IPS-18a (cell line): ENCODE data around the gene FRMD3.

Experiments
- H3K27ac ChIP-seq: one replicate; pipeline ENCODE4 v1.5.1; 2013; ENCODE audit warnings: low read length
- H3K27me3 ChIP-seq: one replicate; pipeline ENCODE4 v1.6.1; 2013; ENCODE audit warnings: mild to moderate bottlenecking, low read length; ENCODE audit not compliant: control insufficient read depth, insufficient read depth
- H3K36me3 ChIP-seq: one replicate; pipeline ENCODE4 v1.6.1; 2013; ENCODE audit warnings: low read depth, low read length; ENCODE audit not compliant: control insufficient read depth
- H3K4me1 ChIP-seq: one replicate; pipeline ENCODE4 v1.6.1; 2013; ENCODE audit warnings: low read depth, low read length; ENCODE audit not compliant: control insufficient read depth
- H3K4me3 ChIP-seq: one replicate; pipeline ENCODE4 v1.5.1; 2013; ENCODE audit warnings: low read length
- H3K9ac ChIP-seq: one replicate; pipeline ENCODE4 v1.6.1; 2013; ENCODE audit warnings: mild to moderate bottlenecking, low read length, moderate library complexity
- H3K9me3 ChIP-seq: one replicate; pipeline ENCODE4 v1.6.1; 2013; ENCODE audit warnings: low read depth, low read length; ENCODE audit not compliant: control insufficient read depth

The FRMD3 gene

GRCh38 chr9:83432877-83433550, 105.2 kb downstream of the FRMD3 start:
- H3K9me3 ChIP-seq, result no peaks in the 10 kb centered on the region
- H3K36me3 ChIP-seq, result no peaks in the 10 kb centered on the region
- H3K27ac ChIP-seq, result no peak overlapping the region
- no peak overlapping the region for H3K9ac ChIP-seq
- no peak overlapping the region for H3K4me3 ChIP-seq
- H3K4me1 ChIP-seq, result peaks cover 5% of the 10 kb centered on the region
- H3K27me3 ChIP-seq, result no peaks in the 10 kb centered on the region

- no peaks in the 10 kb centered on the region for H3K27me3 ChIP-seq
- H3K9ac ChIP-seq, result no peak overlapping the region
- no peaks in the 10 kb centered on the region for H3K9me3 ChIP-seq
- H3K4me3 ChIP-seq, result no peak overlapping the region
- H3K27ac ChIP-seq, result no peak overlapping the region
- H3K36me3 ChIP-seq, result no peaks in the 10 kb centered on the region
- peaks cover 5% of the 10 kb centered on the region for H3K4me1 ChIP-seq
These were observed 106.0 kb downstream of the FRMD3 start for GRCh38 chr9:83432104-83432627.

- Histone ChIP-seq H3K9me3 (no peaks in the 10 kb centered on the region), H3K27me3 (no peaks in the 10 kb centered on the region), H3K9ac (no peak overlapping the region), H3K4me1 (peaks cover 5% of the 10 kb centered on the region), H3K4me3 (no peak overlapping the region), H3K27ac (no peak overlapping the region), H3K36me3 (no peaks in the 10 kb centered on the region)
These were observed 106.8 kb downstream of the FRMD3 start for GRCh38 chr9:83431101-83432060.

GRCh38 chr9:83430681-83431080, 107.5 kb downstream of the FRMD3 start:
- no peak overlapping the region for H3K9ac ChIP-seq
- H3K36me3 ChIP-seq, result no peaks in the 10 kb centered on the region
- no peaks in the 10 kb centered on the region for H3K27me3 ChIP-seq
- peaks cover 5% of the 10 kb centered on the region for H3K4me1 ChIP-seq
- H3K4me3 ChIP-seq, result no peak overlapping the region
- no peaks in the 10 kb centered on the region for H3K9me3 ChIP-seq
- no peak overlapping the region for H3K27ac ChIP-seq

- no peak overlapping the region for H3K27ac ChIP-seq
- H3K4me3 ChIP-seq, result no peak overlapping the region
- H3K4me1 ChIP-seq, result peaks cover 8% of the 10 kb centered on the region
- H3K36me3 ChIP-seq, result no peaks in the 10 kb centered on the region
- no peak overlapping the region for H3K9ac ChIP-seq
- no peaks in the 10 kb centered on the region for H3K9me3 ChIP-seq
- H3K27me3 ChIP-seq, result no peaks in the 10 kb centered on the region
These were observed 109.0 kb downstream of the FRMD3 start for GRCh38 chr9:83429229-83429628.

- Histone ChIP-seq H3K9ac (no peak overlapping the region), H3K4me1 (peaks cover 5% of the 10 kb centered on the region), H3K27ac (no peak overlapping the region), H3K4me3 (no peak overlapping the region), H3K36me3 (no peaks in the 10 kb centered on the region), H3K9me3 (no peaks in the 10 kb centered on the region), H3K27me3 (no peaks in the 10 kb centered on the region)
These were observed 113.0 kb downstream of the FRMD3 start for GRCh38 chr9:83425240-83425639.

- Histone ChIP-seq H3K27ac (no peak overlapping the region), H3K4me3 (no peak overlapping the region), H3K27me3 (no peaks in the 10 kb centered on the region), H3K9ac (no peak overlapping the region), H3K9me3 (no peaks in the 10 kb centered on the region), H3K36me3 (no peaks in the 10 kb centered on the region), H3K4me1 (peaks cover 5% of the 10 kb centered on the region)
These were observed 113.4 kb downstream of the FRMD3 start for GRCh38 chr9:83424831-83425230.

GRCh38 chr9:83423815-83424707, 114.1 kb downstream of the FRMD3 start:
- Histone ChIP-seq H3K9me3 (no peaks in the 10 kb centered on the region), H3K27me3 (no peaks in the 10 kb centered on the region), H3K4me3 (no peak overlapping the region), H3K9ac (no peak overlapping the region), H3K4me1 (peaks cover 5% of the 10 kb centered on the region), H3K36me3 (no peaks in the 10 kb centered on the region), H3K27ac (no peak overlapping the region)

GRCh38 chr9:83422527-83422926, 115.7 kb downstream of the FRMD3 start:
- H3K27ac ChIP-seq, result no peak overlapping the region
- peaks cover 5% of the 10 kb centered on the region for H3K4me1 ChIP-seq
- H3K27me3 ChIP-seq, result no peaks in the 10 kb centered on the region
- no peaks in the 10 kb centered on the region for H3K9me3 ChIP-seq
- H3K9ac ChIP-seq, result no peak overlapping the region
- no peaks in the 10 kb centered on the region for H3K36me3 ChIP-seq
- H3K4me3 ChIP-seq, result no peak overlapping the region

GRCh38 chr9:83420486-83420885, 117.7 kb downstream of the FRMD3 start:
- Histone ChIP-seq H3K4me3 (no peak overlapping the region), H3K27me3 (no peaks in the 10 kb centered on the region), H3K9ac (no peak overlapping the region), H3K36me3 (no peaks in the 10 kb centered on the region), H3K4me1 (peaks cover 5% of the 10 kb centered on the region), H3K9me3 (no peaks in the 10 kb centered on the region), H3K27ac (no peak overlapping the region)

GRCh38 chr9:83419961-83420360, 118.2 kb downstream of the FRMD3 start:
- no peaks in the 10 kb centered on the region for H3K9me3 ChIP-seq

More at GRCh38 chr9:83419961-83420360, 118.2 kb downstream of the FRMD3 start:
- Histone ChIP-seq H3K27ac (no peak overlapping the region), H3K4me3 (no peak overlapping the region), H3K9ac (no peak overlapping the region), H3K36me3 (no peaks in the 10 kb centered on the region), H3K4me1 (peaks cover 5% of the 10 kb centered on the region), H3K27me3 (no peaks in the 10 kb centered on the region)
